Neutrophil (primary cell): ENCODE measurements around the gene VEZT.

Source experiments
- H3K27ac ChIP-seq: fragments of 200-600 bp; sonication (generic); 2 replicates; pipeline ENCODE4 v1.5.1; 2016; ENCODE audit warnings: mild to moderate bottlenecking, moderate library complexity
- H3K27me3 ChIP-seq: fragments of 200-600 bp; sonication (generic); 2 replicates; pipeline ENCODE4 v1.6.0; 2016; ENCODE audit warnings: mild to moderate bottlenecking
- H3K36me3 ChIP-seq: fragments of 200-600 bp; sonication (generic); 2 replicates; pipeline ENCODE4 v1.5.1; 2017
- H3K4me1 ChIP-seq, 2 experiments: fragments of 200-600 bp in 1 of 2; sonication (generic) in 1 of 2; 1 replicate in 1 of 2; 2 replicates in 1 of 2; pipeline versions ENCODE4 v1.5.1 to v1.6.1; 2013 to 2016; ENCODE audit warnings: low read depth in 1 of 2, low read length in 1 of 2, mild to moderate bottlenecking in 1 of 2, moderate library complexity in 1 of 2; ENCODE audit not compliant: control insufficient read depth in 1 of 2, insufficient read depth in 1 of 2
- H3K4me3 ChIP-seq, 2 experiments: fragments of 200-600 bp in 1 of 2; sonication (generic) in 1 of 2; 1 replicate in 1 of 2; 2 replicates in 1 of 2; pipeline ENCODE4 v1.5.1; 2013 to 2016; ENCODE audit warnings: low read depth in 1 of 2, low read length in 1 of 2, mild to moderate bottlenecking in 1 of 2, moderate library complexity in 1 of 2
- H3K9me3 ChIP-seq: fragments of 200-600 bp; sonication (generic); 2 replicates; pipeline ENCODE4 v1.5.1; 2016
- TF ChIP-seq, protein P1 (sequence below): fragments of 200-600 bp; sonication (generic); IDR thresholded peaks from 2 replicates; pipeline ENCODE4 v1.5.1; 2016; ENCODE audit warnings: antibody characterized with exemption

The VEZT gene

DNA sequence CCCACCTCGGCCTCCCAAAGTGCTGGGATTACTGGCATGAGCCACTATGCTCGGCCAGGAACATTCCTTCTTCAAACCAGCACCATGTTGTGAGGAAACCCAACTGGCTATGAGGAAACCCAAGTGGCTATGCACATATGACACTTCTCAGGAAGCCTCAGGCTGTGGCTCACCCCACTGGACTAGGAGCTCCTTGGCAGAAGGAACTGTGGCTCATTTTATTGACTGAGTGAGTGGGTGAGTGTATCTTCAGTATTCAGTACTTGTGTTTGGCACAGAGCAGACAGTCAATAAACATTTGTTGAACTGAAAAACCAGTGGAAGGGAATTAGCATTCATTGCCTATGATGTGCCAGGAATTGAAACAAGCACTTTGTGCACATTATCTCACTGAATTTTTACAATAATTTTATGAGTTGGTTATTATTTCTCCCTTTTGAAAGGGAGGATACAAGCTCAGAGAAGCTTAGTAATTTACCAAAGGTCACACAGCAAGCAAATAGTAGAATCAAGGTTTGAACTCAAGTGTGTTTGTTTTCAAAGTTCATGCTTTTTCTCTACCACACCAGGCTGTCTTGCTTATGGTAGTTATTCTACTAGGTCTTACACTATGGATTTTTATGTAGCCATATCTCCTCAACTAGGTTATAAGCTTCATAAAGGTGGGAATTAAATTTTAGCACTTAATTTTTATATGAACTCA, 121.6 kb downstream of the VEZT start:
- H3K36me3 ChIP-seq, result no peaks in the 10 kb centered on the region
- no peaks in the 10 kb centered on the region for H3K27me3 ChIP-seq
- TF ChIP-seq, protein P1, sequence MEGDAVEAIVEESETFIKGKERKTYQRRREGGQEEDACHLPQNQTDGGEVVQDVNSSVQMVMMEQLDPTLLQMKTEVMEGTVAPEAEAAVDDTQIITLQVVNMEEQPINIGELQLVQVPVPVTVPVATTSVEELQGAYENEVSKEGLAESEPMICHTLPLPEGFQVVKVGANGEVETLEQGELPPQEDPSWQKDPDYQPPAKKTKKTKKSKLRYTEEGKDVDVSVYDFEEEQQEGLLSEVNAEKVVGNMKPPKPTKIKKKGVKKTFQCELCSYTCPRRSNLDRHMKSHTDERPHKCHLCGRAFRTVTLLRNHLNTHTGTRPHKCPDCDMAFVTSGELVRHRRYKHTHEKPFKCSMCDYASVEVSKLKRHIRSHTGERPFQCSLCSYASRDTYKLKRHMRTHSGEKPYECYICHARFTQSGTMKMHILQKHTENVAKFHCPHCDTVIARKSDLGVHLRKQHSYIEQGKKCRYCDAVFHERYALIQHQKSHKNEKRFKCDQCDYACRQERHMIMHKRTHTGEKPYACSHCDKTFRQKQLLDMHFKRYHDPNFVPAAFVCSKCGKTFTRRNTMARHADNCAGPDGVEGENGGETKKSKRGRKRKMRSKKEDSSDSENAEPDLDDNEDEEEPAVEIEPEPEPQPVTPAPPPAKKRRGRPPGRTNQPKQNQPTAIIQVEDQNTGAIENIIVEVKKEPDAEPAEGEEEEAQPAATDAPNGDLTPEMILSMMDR, result no peak
- H3K9me3 ChIP-seq, result no peaks in the 10 kb centered on the region
- H3K4me1 ChIP-seq, result no peaks in the 10 kb centered on the region
- H3K27ac ChIP-seq, result no peak overlapping the region
- no peak overlapping the region for H3K4me3 ChIP-seq

DNA sequence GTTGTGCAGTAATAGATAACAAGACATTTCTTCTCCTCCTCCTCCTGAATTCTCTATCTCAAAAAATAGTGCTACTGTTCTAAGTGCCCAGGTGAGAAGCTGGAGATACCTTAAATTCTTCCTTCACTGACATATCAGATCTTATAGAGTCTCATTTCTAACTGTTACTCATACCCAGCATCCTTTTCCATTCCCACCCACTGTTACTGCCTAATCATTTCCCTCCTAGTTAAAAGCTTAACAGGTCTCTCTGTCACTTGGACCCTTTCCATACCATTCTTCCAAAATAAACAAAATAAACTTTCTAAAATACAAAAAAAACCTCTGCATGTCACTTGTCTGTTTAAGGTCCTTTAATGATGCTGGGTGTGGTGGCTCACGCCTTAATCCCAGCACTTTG, 124.4 kb downstream of the VEZT start:
- TF ChIP-seq, protein P1, result no peak
- H3K9me3 ChIP-seq, result no peaks in the 10 kb centered on the region
- no peaks in the 10 kb centered on the region for H3K27me3 ChIP-seq
- H3K27ac ChIP-seq, result no peak overlapping the region
- H3K4me3 ChIP-seq, result no peak overlapping the region
- H3K36me3 ChIP-seq, result no peaks in the 10 kb centered on the region
- no peaks in the 10 kb centered on the region for H3K4me1 ChIP-seq

DNA sequence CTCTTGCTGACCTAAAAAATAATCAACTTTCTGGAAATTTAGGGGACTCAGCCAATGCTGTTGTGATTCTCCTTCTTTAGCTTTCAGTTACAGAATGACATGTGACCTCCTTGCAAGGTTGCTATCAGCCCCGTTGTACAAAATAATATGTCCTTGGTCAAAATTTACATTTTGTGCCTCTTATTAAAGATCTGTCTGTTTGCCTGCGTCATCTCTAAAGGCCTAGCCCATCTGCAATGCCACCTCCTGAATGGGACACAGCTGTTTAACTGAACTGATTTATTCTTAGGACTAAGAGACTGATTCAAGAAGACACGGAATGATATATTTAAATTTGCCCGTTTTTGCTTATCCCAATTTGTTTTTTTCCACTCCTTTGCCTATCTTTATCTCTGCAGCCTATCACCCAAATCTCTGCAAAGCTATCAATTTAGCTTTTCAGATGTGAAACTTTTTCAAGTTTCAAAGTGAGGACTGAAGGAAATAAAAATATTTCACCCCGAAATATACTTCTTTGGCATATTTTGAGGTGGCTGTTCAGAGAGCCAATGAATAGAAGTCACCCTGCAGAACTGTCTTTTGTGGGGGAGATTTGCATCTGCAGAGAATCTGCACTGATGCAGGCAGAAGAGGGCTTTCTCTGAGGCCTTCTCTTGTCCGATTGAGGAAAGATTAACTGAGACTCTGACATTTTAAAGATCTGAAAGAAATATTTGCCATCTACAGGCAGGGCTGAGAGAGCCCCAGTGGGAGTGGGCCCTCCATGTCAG, 126.0 kb downstream of the VEZT start:
- H3K27me3 ChIP-seq, result no peaks in the 10 kb centered on the region
- no peak overlapping the region for H3K27ac ChIP-seq
- H3K4me3 ChIP-seq, result no peak overlapping the region
- no peaks in the 10 kb centered on the region for H3K9me3 ChIP-seq
- no peaks in the 10 kb centered on the region for H3K4me1 ChIP-seq
- no peaks in the 10 kb centered on the region for H3K36me3 ChIP-seq
- TF ChIP-seq, protein P1, result no peak

DNA sequence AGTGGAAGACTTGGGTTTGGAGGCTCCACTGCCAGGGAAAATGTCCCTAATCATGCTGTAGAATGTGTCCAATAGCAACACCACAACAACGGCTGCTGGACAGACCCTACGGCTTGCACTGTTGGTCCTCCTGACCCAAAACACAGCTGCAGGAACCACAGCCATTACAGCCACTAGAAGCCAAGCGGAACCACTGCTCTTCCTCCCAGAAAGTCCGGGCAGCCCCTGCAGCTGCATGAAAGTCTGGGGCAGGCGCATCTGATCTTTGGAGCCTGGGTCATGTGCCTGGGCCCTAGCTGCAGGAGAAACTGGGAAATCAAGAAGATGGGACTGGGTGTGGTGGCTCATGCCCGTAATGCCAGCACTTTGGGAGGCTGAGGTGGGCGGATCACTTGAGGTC, 131.7 kb downstream of the VEZT start:
- H3K4me3 ChIP-seq, result no peak overlapping the region

DNA sequence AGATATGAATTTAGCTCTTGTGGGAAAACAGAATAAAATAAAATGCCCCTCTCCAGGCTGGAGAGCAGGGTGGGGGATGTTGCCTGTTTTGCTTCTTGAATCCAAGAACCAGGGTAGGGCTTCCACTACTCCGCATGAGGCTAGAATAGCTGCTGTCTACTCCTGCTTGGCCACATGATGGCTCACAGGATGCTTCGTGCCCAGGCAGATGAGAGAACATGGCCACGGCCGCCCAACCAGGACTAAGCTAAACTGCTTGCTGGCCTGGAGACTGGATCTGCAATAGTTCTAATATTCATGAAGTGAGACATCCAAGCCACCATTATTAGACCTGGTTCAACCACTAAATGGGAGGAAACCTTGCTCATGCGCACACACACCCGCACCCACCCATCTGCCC, 134.1 kb downstream of the VEZT start:
- Histone ChIP-seq H3K36me3 (no peaks in the 10 kb centered on the region), H3K27ac (no peak overlapping the region), H3K27me3 (no peaks in the 10 kb centered on the region), H3K9me3 (no peaks in the 10 kb centered on the region), H3K4me3 (no peak overlapping the region), H3K4me1 (no peaks in the 10 kb centered on the region)
- TF ChIP-seq, protein P1, result no peak

More for the DNA sequence above, 131.7 kb downstream of the VEZT start:
- Histone ChIP-seq H3K36me3 (no peaks in the 10 kb centered on the region), H3K4me1 (no peaks in the 10 kb centered on the region), H3K9me3 (no peaks in the 10 kb centered on the region), H3K27ac (no peak overlapping the region), H3K27me3 (no peaks in the 10 kb centered on the region)
- TF ChIP-seq, protein P1, result no peak
